ENCODE results near the gene IFI44.
A peak's percentile ranks its signal among the peaks of the same experiment; 100 is the strongest.

Gene IFI44, protein sequence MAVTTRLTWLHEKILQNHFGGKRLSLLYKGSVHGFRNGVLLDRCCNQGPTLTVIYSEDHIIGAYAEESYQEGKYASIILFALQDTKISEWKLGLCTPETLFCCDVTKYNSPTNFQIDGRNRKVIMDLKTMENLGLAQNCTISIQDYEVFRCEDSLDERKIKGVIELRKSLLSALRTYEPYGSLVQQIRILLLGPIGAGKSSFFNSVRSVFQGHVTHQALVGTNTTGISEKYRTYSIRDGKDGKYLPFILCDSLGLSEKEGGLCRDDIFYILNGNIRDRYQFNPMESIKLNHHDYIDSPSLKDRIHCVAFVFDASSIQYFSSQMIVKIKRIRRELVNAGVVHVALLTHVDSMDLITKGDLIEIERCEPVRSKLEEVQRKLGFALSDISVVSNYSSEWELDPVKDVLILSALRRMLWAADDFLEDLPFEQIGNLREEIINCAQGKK

DNA sequence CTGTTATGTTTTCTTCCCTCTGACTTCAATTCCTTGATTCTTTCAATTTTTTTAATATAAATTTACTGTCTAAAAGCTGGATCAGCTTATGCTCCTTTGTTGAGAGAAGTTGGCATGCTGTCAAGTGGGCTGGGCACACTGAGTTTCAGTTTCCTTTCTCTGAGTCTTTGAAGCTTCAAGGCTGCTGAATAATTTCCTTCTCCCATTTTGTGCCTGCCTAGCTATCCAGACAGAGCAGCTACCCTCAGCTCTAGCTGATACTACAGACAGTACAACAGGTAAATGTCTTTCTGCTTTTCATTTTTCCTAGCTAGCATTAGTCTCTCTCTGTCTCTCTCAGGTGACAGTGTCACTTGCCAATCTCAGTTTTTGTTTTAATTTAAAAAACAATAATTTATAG lies at the start of gene IFI44:
Gene IFI44 (plus strand): TSS at position 204 of the 400 bp plus-strand sequence. CDS start 365 bp downstream, outside the sequence.
- Mint-ChIP-seq H3K9me3 (peaks cover 9% of the 10 kb centered on the region), H3K27me3 (no peaks in the 10 kb centered on the region), H3K4me3 (peak within 1 kb of the TSS; percentile 92), H3K36me3 (peaks cover 12% of the 10 kb centered on the region), H3K27ac (peak within 1 kb of the TSS; percentile 87), H3K4me1 (peaks cover 85% of the 10 kb centered on the region)

DNA sequence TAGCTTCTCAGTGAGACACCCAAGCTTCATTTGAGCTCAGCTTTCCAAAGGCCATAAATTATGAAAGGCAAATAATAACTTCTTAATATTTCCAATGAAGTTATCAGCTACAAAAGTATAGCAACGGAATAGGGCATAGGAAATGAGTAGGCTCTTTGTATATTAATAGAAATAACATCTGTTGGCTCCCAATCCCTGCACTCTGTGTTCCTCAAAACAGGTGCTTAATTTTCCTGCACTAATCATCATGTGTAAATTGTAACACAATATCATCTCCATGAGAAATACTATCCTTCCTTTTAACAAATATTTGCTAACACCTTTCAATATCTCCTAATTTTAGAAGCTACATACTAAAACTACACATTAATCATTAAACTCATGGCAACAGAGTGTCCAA lies 48.6 kb upstream of the IFI44 start:
- Mint-ChIP-seq H3K4me1 (no peaks in the 10 kb centered on the region), H3K4me3 (no peak overlapping the region), H3K27ac (no peak overlapping the region), H3K36me3 (no peaks in the 10 kb centered on the region), H3K27me3 (no peaks in the 10 kb centered on the region), H3K9me3 (no peaks in the 10 kb centered on the region)

DNA sequence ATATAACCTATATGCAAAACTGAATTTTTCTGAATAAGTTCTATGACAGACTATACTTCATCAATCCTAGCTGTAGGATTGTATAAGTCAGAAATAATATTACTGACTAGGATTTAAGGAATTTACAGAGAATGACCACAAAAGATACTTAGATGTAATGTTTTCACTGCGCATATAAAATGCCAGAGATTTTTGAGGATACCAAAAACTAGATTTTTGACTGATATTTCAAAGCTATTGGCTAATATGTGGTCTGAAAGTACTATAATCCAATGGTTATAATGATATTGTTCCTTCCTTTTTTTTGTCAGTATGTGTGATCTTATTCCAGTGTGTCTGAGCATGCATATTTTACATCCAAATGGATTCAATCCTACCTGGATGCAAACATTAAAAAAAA lies 46.4 kb upstream of the IFI44 start:
- H3K27ac Mint-ChIP-seq, result no peak overlapping the region
- H3K4me3 Mint-ChIP-seq, result no peak overlapping the region
- no peaks in the 10 kb centered on the region for H3K9me3 Mint-ChIP-seq
- H3K36me3 Mint-ChIP-seq, result no peaks in the 10 kb centered on the region
- no peaks in the 10 kb centered on the region for H3K27me3 Mint-ChIP-seq
- no peaks in the 10 kb centered on the region for H3K4me1 Mint-ChIP-seq

DNA sequence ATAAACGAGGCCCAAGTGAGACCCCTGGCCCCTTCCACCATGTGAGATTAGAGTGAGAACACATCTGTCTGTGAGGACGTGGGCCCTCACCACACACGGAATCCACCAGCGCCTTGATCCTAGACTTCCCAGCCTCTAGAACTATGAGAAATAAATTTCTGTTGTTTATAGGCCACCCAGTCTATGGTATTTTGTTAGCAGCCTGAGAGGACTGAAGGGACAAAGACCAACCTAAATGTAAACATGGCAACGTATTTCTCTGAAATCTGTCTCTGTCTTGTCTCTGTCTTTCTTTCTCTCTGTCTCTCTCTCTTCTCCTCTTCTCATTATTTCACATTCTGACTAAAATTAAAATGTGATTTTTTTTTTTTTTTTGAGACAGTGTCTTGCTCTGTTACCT lies 45.0 kb upstream of the IFI44 start:
- no peaks in the 10 kb centered on the region for H3K9me3 Mint-ChIP-seq
- no peaks in the 10 kb centered on the region for H3K4me1 Mint-ChIP-seq
- no peak overlapping the region for H3K27ac Mint-ChIP-seq
- no peak overlapping the region for H3K4me3 Mint-ChIP-seq
- H3K27me3 Mint-ChIP-seq, result no peaks in the 10 kb centered on the region
- no peaks in the 10 kb centered on the region for H3K36me3 Mint-ChIP-seq

DNA sequence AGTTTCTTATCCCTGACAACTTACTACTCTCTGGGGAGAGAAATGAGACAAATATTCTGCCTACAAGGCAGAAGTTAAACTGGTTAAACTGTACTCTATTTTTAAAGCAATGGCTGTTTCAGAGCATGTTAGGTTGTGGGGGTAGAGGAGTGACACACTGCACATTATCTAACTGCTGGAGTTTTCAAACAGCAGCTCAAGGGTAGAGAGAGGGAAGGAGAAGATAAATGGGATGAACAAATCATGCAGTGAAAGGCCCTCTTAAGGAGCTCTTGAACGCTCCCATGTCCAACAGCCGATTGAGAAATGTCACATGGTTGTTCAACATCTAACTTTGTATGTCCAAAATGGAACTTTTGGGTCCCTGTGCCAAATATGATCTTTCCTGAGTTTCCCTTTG lies 43.4 kb upstream of the IFI44 start:
- H3K4me1 Mint-ChIP-seq, result no peaks in the 10 kb centered on the region
- H3K36me3 Mint-ChIP-seq, result no peaks in the 10 kb centered on the region
- no peak overlapping the region for H3K27ac Mint-ChIP-seq
- no peaks in the 10 kb centered on the region for H3K9me3 Mint-ChIP-seq
- H3K27me3 Mint-ChIP-seq, result no peaks in the 10 kb centered on the region
- no peak overlapping the region for H3K4me3 Mint-ChIP-seq

DNA sequence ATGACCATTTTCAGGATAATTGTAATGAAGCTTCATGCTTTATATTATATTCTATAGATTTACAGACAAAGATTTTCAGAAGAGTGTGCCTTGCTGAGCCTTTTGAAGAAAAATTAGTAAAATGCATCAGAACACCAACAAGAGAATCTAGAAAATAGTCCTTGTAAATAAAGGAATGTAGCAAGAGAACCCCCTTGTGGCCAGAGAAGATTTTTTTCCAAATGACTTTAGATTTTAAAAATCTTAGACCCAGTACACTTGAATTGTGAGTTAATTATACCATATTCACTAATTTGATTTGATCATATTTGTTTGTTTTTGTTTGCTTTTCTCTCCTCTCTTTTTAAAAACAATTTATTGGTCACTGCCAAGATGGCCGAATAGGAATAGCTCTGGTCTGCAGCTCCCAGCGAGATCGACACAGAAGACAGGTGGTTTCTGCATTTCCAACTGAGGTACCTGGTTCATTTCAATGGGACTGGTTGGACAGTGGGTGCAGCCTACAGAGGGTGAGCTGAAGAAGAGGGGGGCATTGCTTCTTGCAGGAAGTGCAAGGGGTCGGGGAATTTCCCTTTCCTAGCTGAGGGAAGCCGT lies 42.2 kb upstream of the IFI44 start:
- no peaks in the 10 kb centered on the region for H3K4me1 Mint-ChIP-seq
- H3K27ac Mint-ChIP-seq, result no peak overlapping the region
- H3K4me3 Mint-ChIP-seq, result no peak overlapping the region
- no peaks in the 10 kb centered on the region for H3K36me3 Mint-ChIP-seq
- H3K27me3 Mint-ChIP-seq, result no peaks in the 10 kb centered on the region
- H3K9me3 Mint-ChIP-seq, result no peaks in the 10 kb centered on the region

DNA sequence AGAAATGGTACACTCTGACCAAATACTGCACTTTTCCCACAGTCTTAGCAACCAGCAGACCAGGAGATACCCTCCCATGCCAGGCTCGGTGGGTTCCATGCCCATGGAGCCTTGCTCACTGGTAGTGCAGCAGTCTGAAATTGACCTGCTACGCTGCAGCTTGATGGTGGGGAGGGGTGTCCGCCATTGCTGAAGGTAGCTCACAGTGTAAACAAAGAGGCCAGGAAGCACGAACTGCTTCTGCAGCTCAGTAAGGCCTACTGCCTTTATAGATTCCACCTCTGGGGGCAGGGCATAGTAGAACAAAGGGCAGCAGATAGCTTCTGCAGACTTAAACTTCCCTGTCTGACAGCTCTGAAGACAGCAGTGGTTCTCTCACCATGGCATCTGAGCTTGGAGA lies 41.7 kb upstream of the IFI44 start:
- H3K4me3 Mint-ChIP-seq, result no peak overlapping the region
- H3K9me3 Mint-ChIP-seq, result no peaks in the 10 kb centered on the region
- H3K4me1 Mint-ChIP-seq, result no peaks in the 10 kb centered on the region
- H3K36me3 Mint-ChIP-seq, result no peaks in the 10 kb centered on the region
- no peaks in the 10 kb centered on the region for H3K27me3 Mint-ChIP-seq
- no peak overlapping the region for H3K27ac Mint-ChIP-seq

DNA sequence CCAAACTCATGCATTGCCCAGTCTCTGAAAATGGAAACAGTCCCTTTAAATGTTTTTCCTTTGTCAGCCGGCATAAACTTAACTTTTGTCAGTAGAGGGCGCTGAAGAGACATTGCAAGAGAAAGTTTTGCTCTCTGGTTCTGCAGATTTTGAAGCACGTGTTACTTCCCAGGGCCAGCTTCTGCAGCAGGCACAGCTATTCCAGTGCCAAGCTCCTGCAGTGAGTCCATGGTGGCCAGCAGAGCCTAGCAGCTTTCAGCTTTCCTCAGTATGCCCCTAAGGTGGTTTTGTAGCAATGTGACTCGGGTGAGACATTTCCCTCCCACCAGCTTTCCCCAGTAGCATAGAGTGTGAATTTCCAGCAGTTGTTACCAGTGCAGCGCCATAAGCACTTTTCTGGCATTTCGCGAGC lies 32.0 kb upstream of the IFI44 start:
- Mint-ChIP-seq H3K9me3 (no peaks in the 10 kb centered on the region), H3K36me3 (no peaks in the 10 kb centered on the region), H3K27me3 (no peaks in the 10 kb centered on the region), H3K4me1 (peaks cover 46% of the 10 kb centered on the region), H3K4me3 (no peak overlapping the region), H3K27ac (no peak overlapping the region)

DNA sequence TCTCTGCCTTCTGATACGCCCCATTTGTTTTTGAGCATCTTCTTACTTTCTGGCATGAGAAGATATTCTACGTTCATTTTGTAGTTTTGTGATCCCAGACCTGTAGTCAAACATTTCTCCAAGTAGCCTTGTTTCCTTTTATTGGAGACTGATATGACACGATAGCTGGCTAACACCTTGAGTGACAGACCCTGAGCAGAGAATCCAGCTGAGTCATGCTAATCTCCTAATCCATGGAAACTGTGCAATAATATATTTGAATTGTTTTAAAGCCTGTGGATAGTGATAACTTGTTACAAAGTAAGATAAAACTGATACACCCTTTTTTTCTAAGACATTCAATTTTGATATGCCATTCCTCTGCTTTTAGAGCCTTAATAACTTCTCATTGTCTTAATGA lies 30.6 kb upstream of the IFI44 start:
- no peaks in the 10 kb centered on the region for H3K9me3 Mint-ChIP-seq
- H3K27ac Mint-ChIP-seq, result peak overlapping the region; percentile 93
- H3K4me3 Mint-ChIP-seq, result peak overlapping the region; percentile 91
- H3K4me1 Mint-ChIP-seq, result peaks cover 60% of the 10 kb centered on the region
- peaks cover 5% of the 10 kb centered on the region for H3K36me3 Mint-ChIP-seq
- no peaks in the 10 kb centered on the region for H3K27me3 Mint-ChIP-seq

DNA sequence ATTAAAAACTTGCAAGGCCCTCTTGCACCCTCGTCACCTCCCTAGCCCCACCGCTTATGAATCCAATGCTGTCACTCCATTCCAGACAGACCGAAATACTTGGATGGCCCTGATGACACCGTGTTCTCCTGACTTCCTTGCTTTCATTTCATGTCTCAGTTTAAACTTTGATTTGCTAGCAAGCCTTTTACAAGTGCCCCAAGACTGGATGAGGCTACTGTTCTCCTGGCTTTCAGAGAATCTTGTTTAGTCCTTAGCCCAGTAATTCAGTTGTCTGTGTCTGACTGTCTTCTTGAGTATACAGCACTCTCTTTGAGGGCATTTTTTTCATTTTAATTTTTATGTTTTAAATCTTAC lies 30.2 kb upstream of the IFI44 start:
- peaks cover 64% of the 10 kb centered on the region for H3K4me1 Mint-ChIP-seq

DNA sequence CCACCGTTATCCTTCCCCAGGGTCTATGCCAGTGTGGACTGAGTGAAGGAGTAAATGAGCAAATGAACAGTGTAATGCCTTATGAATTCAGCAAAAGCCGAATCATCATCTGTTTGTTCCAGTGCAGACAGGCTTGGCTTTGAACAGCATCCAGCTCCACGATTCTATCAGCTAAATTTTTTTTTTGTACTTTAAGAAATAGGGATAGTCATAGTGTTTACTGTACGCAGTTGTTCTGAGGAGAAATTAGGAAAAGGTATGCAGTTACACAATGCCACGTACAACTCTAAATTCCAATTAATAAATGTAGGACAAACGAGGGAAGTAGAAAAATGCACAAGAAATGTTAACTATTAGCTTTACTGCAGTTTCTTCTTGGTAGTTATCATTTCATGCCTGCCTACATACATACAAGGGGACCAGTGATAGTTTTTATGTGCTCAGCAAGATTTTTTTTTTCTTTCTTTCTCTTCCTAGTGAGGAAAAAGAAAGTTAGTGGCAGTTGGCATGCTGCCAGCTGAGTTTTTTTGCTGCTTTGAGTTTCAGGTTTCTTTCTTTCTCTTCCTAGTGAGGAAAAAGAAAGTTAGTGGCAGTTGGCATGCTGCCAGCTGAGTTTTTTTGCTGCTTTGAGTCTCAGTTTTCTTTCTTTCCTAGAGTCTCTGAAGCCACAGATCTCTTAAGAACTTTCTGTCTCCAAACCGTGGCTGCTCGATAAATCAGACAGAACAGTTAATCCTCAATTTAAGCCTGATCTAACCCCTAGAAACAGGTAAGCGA lies 29.6 kb upstream of the IFI44 start, which contains the start of gene IFI44L:
Gene IFI44L (plus strand): TSS at position 646 of the 777 bp plus-strand sequence. CDS start 7,468 bp downstream, outside the sequence.
- peaks cover 70% of the 10 kb centered on the region for H3K4me1 Mint-ChIP-seq

More for the DNA sequence above, 30.2 kb upstream of the IFI44 start:
- H3K9me3 Mint-ChIP-seq, result no peaks in the 10 kb centered on the region
- H3K27me3 Mint-ChIP-seq, result no peaks in the 10 kb centered on the region
- H3K36me3 Mint-ChIP-seq, result peaks cover 6% of the 10 kb centered on the region
- H3K4me3 Mint-ChIP-seq, result peak overlapping the region; percentile 91
- peak overlapping the region; percentile 93 for H3K27ac Mint-ChIP-seq

DNA sequence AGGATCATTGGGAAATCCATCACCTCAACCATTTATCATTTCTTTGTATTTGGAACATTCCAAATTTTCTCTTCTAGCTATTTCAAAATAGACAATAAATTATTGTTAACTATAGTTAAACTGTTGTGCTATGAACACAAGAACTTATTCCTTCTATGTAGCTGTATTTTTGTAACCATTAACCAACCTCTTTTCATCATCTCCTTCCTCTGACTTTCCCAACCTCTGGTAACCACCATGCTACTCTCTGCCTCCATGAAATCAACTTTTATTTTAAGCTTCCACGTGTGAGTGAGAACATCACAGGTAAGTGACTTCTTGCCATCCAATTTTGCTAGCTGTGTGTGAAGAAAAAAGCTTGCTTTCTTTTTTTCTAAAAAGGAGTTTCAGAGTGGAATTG lies 29.0 kb upstream of the IFI44 start:
- H3K4me1 Mint-ChIP-seq, result peaks cover 76% of the 10 kb centered on the region
- peaks cover 14% of the 10 kb centered on the region for H3K36me3 Mint-ChIP-seq
- H3K4me3 Mint-ChIP-seq, result peak overlapping the region; percentile 91
- peak overlapping the region; percentile 93 for H3K27ac Mint-ChIP-seq
- no peaks in the 10 kb centered on the region for H3K9me3 Mint-ChIP-seq
- H3K27me3 Mint-ChIP-seq, result no peaks in the 10 kb centered on the region

More for the DNA sequence above, 29.6 kb upstream of the IFI44 start, which contains the start of gene IFI44L:
- peak within 1 kb of the TSS; percentile 93 for H3K27ac Mint-ChIP-seq
- no peaks in the 10 kb centered on the region for H3K9me3 Mint-ChIP-seq
- H3K36me3 Mint-ChIP-seq, result peaks cover 12% of the 10 kb centered on the region
- H3K27me3 Mint-ChIP-seq, result no peaks in the 10 kb centered on the region
- peak within 1 kb of the TSS; percentile 91 for H3K4me3 Mint-ChIP-seq

DNA sequence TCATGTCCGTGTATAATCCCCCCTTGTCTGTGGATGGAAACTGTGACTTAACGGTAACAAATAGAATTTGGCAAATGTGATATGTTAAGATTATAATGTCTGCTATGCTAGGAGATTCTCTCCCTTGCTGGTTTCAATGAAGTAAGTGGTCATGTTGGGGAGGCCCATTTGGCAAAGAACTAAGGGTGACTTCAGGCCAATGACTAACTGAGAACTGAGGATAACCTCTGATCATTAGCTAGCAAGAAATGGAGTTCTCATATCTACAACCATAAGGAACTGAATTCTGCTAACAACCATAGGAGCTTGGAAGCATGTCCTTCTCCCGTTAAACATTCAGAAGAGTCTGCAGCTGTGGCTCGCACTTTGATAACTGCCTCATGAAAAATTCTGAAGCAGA lies 27.1 kb upstream of the IFI44 start:
- peak overlapping the region; percentile 87 for H3K4me3 Mint-ChIP-seq
- peaks cover 19% of the 10 kb centered on the region for H3K36me3 Mint-ChIP-seq
- H3K27ac Mint-ChIP-seq, result peak overlapping the region; percentile 90
- no peaks in the 10 kb centered on the region for H3K27me3 Mint-ChIP-seq
- H3K9me3 Mint-ChIP-seq, result no peaks in the 10 kb centered on the region
- H3K4me1 Mint-ChIP-seq, result peaks cover 88% of the 10 kb centered on the region

DNA sequence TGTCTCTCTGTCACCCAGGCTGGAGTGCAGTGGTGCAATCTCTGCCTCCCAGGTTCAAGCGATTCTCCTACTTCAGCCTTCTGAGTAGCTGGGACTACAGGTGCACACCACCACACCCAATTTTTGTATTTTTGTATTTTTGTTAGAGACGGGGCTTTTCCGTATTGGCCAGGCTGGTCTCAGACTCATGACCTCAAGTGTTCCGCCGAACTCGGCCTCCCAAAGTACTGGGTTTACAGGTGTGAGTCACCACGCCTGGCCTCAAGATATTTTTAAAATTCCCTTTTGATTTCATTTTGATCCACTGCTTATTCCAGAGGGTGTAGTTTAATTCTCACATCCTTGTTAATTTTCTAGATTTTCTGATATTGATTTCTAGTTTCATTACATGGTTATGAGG lies 25.6 kb upstream of the IFI44 start:
- peak overlapping the region; percentile 60 for H3K27ac Mint-ChIP-seq
- H3K4me1 Mint-ChIP-seq, result peaks cover 80% of the 10 kb centered on the region
- peaks cover 25% of the 10 kb centered on the region for H3K36me3 Mint-ChIP-seq
- no peaks in the 10 kb centered on the region for H3K27me3 Mint-ChIP-seq
- no peaks in the 10 kb centered on the region for H3K9me3 Mint-ChIP-seq
- peak overlapping the region; percentile 87 for H3K4me3 Mint-ChIP-seq

DNA sequence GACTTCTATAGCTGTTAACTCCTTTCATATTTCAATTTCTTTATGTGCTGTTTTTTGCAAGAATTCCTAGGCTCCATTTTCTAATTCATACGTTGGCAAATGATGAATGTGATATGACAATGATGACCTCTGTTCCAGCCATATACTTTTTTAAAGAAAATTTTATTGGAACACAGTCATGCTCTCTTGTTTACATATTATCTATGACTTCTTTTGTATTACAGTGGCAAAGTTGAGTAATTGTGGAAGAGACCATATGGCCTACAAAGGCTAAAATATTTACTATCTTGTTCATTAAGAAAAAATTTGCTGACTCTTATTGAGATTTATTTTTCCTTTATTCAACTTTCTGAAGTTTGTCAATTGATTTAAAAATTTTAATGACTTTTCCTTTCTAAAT lies 22.3 kb upstream of the IFI44 start:
- peaks cover 59% of the 10 kb centered on the region for H3K4me1 Mint-ChIP-seq
- H3K9me3 Mint-ChIP-seq, result no peaks in the 10 kb centered on the region
- no peak overlapping the region for H3K27ac Mint-ChIP-seq
- no peak overlapping the region for H3K4me3 Mint-ChIP-seq
- H3K27me3 Mint-ChIP-seq, result no peaks in the 10 kb centered on the region
- H3K36me3 Mint-ChIP-seq, result peaks cover 28% of the 10 kb centered on the region

DNA sequence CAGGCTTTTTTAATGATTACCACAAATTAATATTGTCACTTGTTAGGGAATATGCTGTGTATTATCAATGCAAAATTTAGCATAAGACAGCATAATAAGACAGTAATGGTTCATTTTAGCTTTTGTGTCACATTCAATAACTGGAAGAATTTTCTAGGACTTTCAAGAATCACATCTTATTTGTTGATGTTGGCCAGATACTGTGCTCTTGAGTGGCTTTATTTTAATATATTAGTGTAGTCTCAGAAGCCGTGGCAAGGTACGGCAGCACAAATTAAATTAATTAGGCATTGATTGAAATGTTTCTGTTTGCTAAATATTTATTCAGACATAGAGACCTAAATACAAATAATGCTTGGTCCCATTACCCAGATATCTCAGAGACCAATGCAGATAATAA lies 19.0 kb upstream of the IFI44 start:
- Mint-ChIP-seq H3K27ac (no peak overlapping the region), H3K4me1 (peaks cover 31% of the 10 kb centered on the region), H3K36me3 (peaks cover 23% of the 10 kb centered on the region), H3K9me3 (peaks cover 7% of the 10 kb centered on the region), H3K27me3 (no peaks in the 10 kb centered on the region), H3K4me3 (no peak overlapping the region)

Measured in activated naive CD4-positive, alpha-beta T cell treated with anti-CD3 and anti-CD28 coated beads, Interleukin-2, amount 50 U/mL, for 24 hours (primary cell).